PC-9 (cell line): Measurements from ENCODE around the gene RRP7A. TPM values are rescaled to one million over a fixed set of nuclear protein-coding genes. Genes with fewer than 3 reads are reported as not detected.
"Not testable (repeated sequence)": the region's sequence is repeated elsewhere in the genome, so short reads cannot be mapped to it uniquely, and the experiment has no call there.

Experiments used
- BruUV-seq: library from RNA; stranded (reverse); fragments of 400-500 nt; replicated peaks from 2 replicates; lab custom pipeline; 2021; lab: Mats Ljungman, UMichigan
- CTCF ChIA-PET: fragments of 300-600 bp; sonication (Branson Sonifier 250); formaldehyde crosslinking; loops from one replicate; lab custom pipeline; 2022; ENCODE audit warnings: antibody characterized with exemption; lab: Charles Lee
- POLR2A ChIA-PET: fragments of 300-600 bp; sonication (Branson Sonifier 250); formaldehyde crosslinking; loops from one replicate; lab custom pipeline; 2022; ENCODE audit warnings: antibody characterized with exemption; ENCODE audit not compliant: unreplicated experiment; lab: Charles Lee
- DNase-seq, 2 experiments: peaks; one replicate each; pipeline versions ENCODE4 v3.0.0 to v3.0.0-alpha.2; 2015 to 2022; ENCODE audit warnings: mixed read lengths in 1 of 2
- H2AFZ ChIP-seq: fragments of 200-600 bp; sonication (generic); 2 replicates; pipeline ENCODE4 v1.8.1; 2017; ENCODE audit warnings: antibody characterized with exemption
- H3F3A ChIP-seq: fragments of 200-600 bp; sonication (generic); 2 replicates; pipeline ENCODE4 v1.8.1; 2017; ENCODE audit warnings: antibody characterized with exemption, mild to moderate bottlenecking, low read depth; ENCODE audit not compliant: insufficient read depth
- H3K27ac ChIP-seq: fragments of 200-600 bp; sonication (generic); 2 replicates; pipeline ENCODE4 v1.6.1; 2016; ENCODE audit warnings: mixed run types
- H3K27me3 ChIP-seq: fragments of 200-600 bp; sonication (generic); 2 replicates; pipeline ENCODE4 v1.6.1; 2016; ENCODE audit warnings: low read depth, mixed run types; ENCODE audit not compliant: insufficient read depth
- H3K36me3 ChIP-seq: fragments of 200-600 bp; sonication (generic); 2 replicates; pipeline ENCODE4 v1.6.1; 2016; ENCODE audit warnings: low read depth, mixed run types
- H3K4me1 ChIP-seq: fragments of 200-600 bp; sonication (generic); replicated peaks from 2 replicates; pipeline ENCODE4 v1.6.1; 2016; ENCODE audit warnings: mixed run types; ENCODE audit not compliant: insufficient read depth
- H3K4me2 ChIP-seq: fragments of 200-600 bp; sonication (generic); 2 replicates; pipeline ENCODE4 v1.6.1; 2017; ENCODE audit warnings: mixed run types
- H3K4me3 ChIP-seq: fragments of 200-600 bp; sonication (generic); 2 replicates; pipeline ENCODE4 v1.6.1; 2016; ENCODE audit warnings: mixed run types
- H3K79me2 ChIP-seq: fragments of 200-600 bp; sonication (generic); 2 replicates; pipeline ENCODE4 v1.6.1; 2017; ENCODE audit warnings: low read depth, mixed run types
- H3K9me2 ChIP-seq: fragments of 200-600 bp; sonication (generic); 2 replicates; pipeline ENCODE4 v1.8.1; 2017; ENCODE audit warnings: mild to moderate bottlenecking; ENCODE audit not compliant: insufficient read depth
- H3K9me3 ChIP-seq: fragments of 200-600 bp; sonication (generic); 2 replicates; pipeline ENCODE4 v1.8.1; 2016; ENCODE audit warnings: low read depth; ENCODE audit not compliant: insufficient read depth
- H4K20me1 ChIP-seq: fragments of 200-600 bp; sonication (generic); 2 replicates; pipeline ENCODE4 v1.8.1; 2017; ENCODE audit not compliant: insufficient read depth
- EZH2 ChIP-seq: fragments of 200-600 bp; sonication (generic); IDR thresholded peaks from 2 replicates; pipeline ENCODE4 v1.8.0; 2017; ENCODE audit warnings: antibody characterized with exemption, low read depth
- intact Hi-C: fragments of 100-400 bp; cut with micrococcal nuclease; formaldehyde crosslinking; loops from one replicate; pipeline ENCODE4 v1.10.0; 2022; ENCODE audit not compliant: unreplicated experiment
- total RNA-seq: library from RNA; stranded (reverse); gene quantifications from 2 replicates; pipeline ENCODE4 v1.2.3, GENCODE V29; 2021
- TF ChIP-seq, protein P1 (sequence below): fragments of 200-600 bp; sonication (generic); conservative IDR thresholded peaks from 2 replicates; pipeline ENCODE4 v1.6.1; 2017; ENCODE audit warnings: mixed run types, antibody characterized with exemption, mild to moderate bottlenecking, moderate library complexity

The RRP7A gene
- total RNA-seq, 1 experiment from 2014 or later: 56.6 TPM

GRCh38 chr22:42553475-42554361, 34.1 kb upstream of the RRP7A start, which contains the start of gene SERHL2:
Gene SERHL2 (plus strand): TSS chr22:42553956. CDS start chr22:42554021, 65 bp downstream.
- no peaks in the 10 kb centered on the region for H3K4me1 ChIP-seq
- intact Hi-C loops: loop anchor here (2.0 kb wide), 1 partner anchor 21 kb away; no protein-coding TSS in a partner anchor
- TF ChIP-seq EZH2: no peak
- TF ChIP-seq, protein P1, sequence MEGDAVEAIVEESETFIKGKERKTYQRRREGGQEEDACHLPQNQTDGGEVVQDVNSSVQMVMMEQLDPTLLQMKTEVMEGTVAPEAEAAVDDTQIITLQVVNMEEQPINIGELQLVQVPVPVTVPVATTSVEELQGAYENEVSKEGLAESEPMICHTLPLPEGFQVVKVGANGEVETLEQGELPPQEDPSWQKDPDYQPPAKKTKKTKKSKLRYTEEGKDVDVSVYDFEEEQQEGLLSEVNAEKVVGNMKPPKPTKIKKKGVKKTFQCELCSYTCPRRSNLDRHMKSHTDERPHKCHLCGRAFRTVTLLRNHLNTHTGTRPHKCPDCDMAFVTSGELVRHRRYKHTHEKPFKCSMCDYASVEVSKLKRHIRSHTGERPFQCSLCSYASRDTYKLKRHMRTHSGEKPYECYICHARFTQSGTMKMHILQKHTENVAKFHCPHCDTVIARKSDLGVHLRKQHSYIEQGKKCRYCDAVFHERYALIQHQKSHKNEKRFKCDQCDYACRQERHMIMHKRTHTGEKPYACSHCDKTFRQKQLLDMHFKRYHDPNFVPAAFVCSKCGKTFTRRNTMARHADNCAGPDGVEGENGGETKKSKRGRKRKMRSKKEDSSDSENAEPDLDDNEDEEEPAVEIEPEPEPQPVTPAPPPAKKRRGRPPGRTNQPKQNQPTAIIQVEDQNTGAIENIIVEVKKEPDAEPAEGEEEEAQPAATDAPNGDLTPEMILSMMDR: no peak

GRCh38 chr22:42552294-42552647, 32.7 kb upstream of the RRP7A start:
- H3K4me3 ChIP-seq, H3K9me3 ChIP-seq, H3K4me2 ChIP-seq, H3K27ac ChIP-seq, DNase-seq, POLR2A ChIA-PET, H2AFZ ChIP-seq, H3K79me2 ChIP-seq, H3K27me3 ChIP-seq, H4K20me1 ChIP-seq, H3K9me2 ChIP-seq, H3F3A ChIP-seq, BruUV-seq, H3K4me1 ChIP-seq, H3K36me3 ChIP-seq: not testable (repeated sequence)
- intact Hi-C loops: loop anchor here (2.0 kb wide), 1 partner anchor 19 kb away; no protein-coding TSS in a partner anchor
- CTCF ChIA-PET: interaction anchor here (0.6 kb wide), 3 partner anchors 35 to 197 kb away, joined by 4 to 7 read pairs (median 6); no protein-coding TSS in a partner anchor

More at GRCh38 chr22:42553475-42554361, 34.1 kb upstream of the RRP7A start, which contains the start of gene SERHL2:
- Histone ChIP-seq H3K9me2 (no peaks in the 10 kb centered on the region), H3K27ac (no peak within 1 kb of the TSS), H3K4me2 (peak within 1 kb of the TSS; percentile 67), H4K20me1 (no peaks in the 10 kb centered on the region), H3K36me3 (no peaks in the 10 kb centered on the region), H3K4me3 (peak within 1 kb of the TSS; percentile 44; the same call in 1 of the 2 replicates), H3K9me3 (no peaks in the 10 kb centered on the region), H3F3A (peaks cover 5% of the 10 kb centered on the region; the same call in 1 of the 2 replicates), H3K27me3 (no peaks in the 10 kb centered on the region), H3K79me2 (no peaks in the 10 kb centered on the region), H2AFZ (no peak within 1 kb of the TSS)
- ChIA-PET CTCF (no interaction called here), POLR2A (no interaction called here)
- no TSS peak for BruUV-seq
- peak; percentile 36 to 88 for DNase-seq

DNA sequence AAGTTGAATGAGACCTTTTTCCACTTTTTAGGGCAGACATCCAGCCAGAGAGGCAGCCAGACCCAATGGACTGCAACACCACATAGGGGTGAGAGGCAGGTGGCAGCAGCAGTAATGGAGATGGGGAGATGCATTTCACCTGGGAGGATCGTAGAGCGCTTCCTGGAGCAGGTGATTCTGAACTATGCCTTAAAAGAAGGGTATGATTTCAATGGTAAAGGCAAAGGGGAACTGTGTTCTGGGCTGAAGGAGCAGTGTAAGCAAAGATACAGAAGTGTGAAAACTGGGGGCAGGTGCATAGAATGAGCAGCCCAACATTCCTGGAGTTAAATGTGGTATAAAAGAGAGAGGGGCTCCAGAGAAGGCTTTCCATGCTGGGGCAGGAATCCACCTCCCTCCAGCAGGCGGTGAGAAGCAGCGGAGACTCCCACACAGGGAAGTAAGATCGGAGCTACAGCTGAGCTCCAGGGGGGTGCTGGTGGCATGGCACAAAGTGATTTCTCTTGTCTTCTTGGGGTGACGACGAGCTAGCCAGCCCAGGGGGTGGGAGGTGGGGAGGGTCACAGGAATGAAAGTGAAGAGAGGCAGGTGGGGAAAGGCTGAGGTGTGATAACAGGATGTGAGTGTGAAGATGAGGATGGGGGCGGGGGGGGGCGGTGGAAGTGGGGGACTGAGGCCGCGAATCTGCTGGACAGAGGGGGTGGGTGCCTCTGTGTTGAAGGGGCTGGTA, 29.9 kb upstream of the RRP7A start:
- CTCF ChIA-PET: no interaction called here
- intact Hi-C loops: no loop called here
- no TSS peak for BruUV-seq

More for the DNA sequence above, 29.9 kb upstream of the RRP7A start:
- POLR2A ChIA-PET: no interaction called here
- no peaks in the 10 kb centered on the region for H4K20me1 ChIP-seq
- no peaks in the 10 kb centered on the region for H3K79me2 ChIP-seq
- TF ChIP-seq, protein P1: no peak
- TF ChIP-seq EZH2: no peak
- no peaks in the 10 kb centered on the region for H3K4me1 ChIP-seq
- no peaks in the 10 kb centered on the region for H3K9me3 ChIP-seq
- H3K27ac ChIP-seq: no peak overlapping the region
- no peaks in the 10 kb centered on the region for H3K9me2 ChIP-seq
- H3F3A ChIP-seq: peaks cover 8% of the 10 kb centered on the region; the same call in 1 of the 2 replicates
- no peak overlapping the region for H3K4me2 ChIP-seq
- DNase-seq: peak in 1 of 2 experiments; percentile 35
- H3K36me3 ChIP-seq: no peaks in the 10 kb centered on the region
- no peaks in the 10 kb centered on the region for H3K27me3 ChIP-seq
- no peak overlapping the region for H2AFZ ChIP-seq
- no peak overlapping the region for H3K4me3 ChIP-seq
